ENCODE measurements around the gene EDEM1. TPM values are rescaled to one million over a fixed set of nuclear protein-coding genes. Genes with fewer than 3 reads are reported as not detected.

EDEM1 gene
- polyA plus RNA-seq, 1 donor from 2014 or later: 13.6 TPM

GRCh38 chr3:5220193-5220592, 32.7 kb downstream of the EDEM1 start:
- Histone ChIP-seq H3K4me2 (ENCODE audit: low read length) (no peak overlapping the region), H3F3A (ENCODE audit: insufficient read depth, low read length, poor library complexity, severe bottlenecking) (no peaks in the 10 kb centered on the region), H3K36me3 (ENCODE audit: insufficient read depth, low read length) (peaks cover 4% of the 10 kb centered on the region), H3K9me3 (ENCODE audit: low read length) (no peaks in the 10 kb centered on the region), H3K9ac (ENCODE audit: low read length) (no peak overlapping the region), H3K4me3 (ENCODE audit: low read length) (no peak overlapping the region), H3K9me2 (ENCODE audit: insufficient read depth, low read length) (no peaks in the 10 kb centered on the region), H3K27me3 (ENCODE audit: insufficient read depth, low read depth, low read length) (no peaks in the 10 kb centered on the region), H4K20me1 (ENCODE audit: insufficient read depth) (no peaks in the 10 kb centered on the region), H3K79me2 (replicated peaks; ENCODE audit: insufficient read depth, low read length) (no peaks in the 10 kb centered on the region), H2AFZ (ENCODE audit: low read depth, low read length) (no peak overlapping the region), H3K27ac (ENCODE audit: low read length) (no peak overlapping the region)
- no peak for TF ChIP-seq TAF1 (IDR thresholded peaks at IDR 0.05; ENCODE audit: low read depth)
- TF ChIP-seq RAD21 (conservative IDR thresholded peaks at IDR 0.05): no peak
- TF ChIP-seq EP300 (conservative IDR thresholded peaks at IDR 0.05; ENCODE audit: poor library complexity, severe bottlenecking): no peak
- no peak for TF ChIP-seq CTCF (IDR thresholded peaks at IDR 0.05; ENCODE audit: poor library complexity, severe bottlenecking)
- TF ChIP-seq MXI1 (conservative IDR thresholded peaks at IDR 0.05; ENCODE audit: poor library complexity, severe bottlenecking): no peak
- no peak for TF ChIP-seq POLR2AphosphoS5 (IDR thresholded peaks at IDR 0.05)
- TF ChIP-seq REST (IDR thresholded peaks at IDR 0.05; ENCODE audit: borderline replicate concordance): no peak
- TF ChIP-seq EZH2 (IDR thresholded peaks at IDR 0.05; ENCODE audit: borderline replicate concordance, insufficient read depth, low read length, poor library complexity, severe bottlenecking): no peak
- no peak for TF ChIP-seq SMC3 (conservative IDR thresholded peaks at IDR 0.05; ENCODE audit: poor library complexity)

- H3K9me3 ChIP-seq (ENCODE audit: low read length): no peaks in the 10 kb centered on the region
- H3K79me2 ChIP-seq (replicated peaks; ENCODE audit: insufficient read depth, low read length): no peaks in the 10 kb centered on the region
- no peaks in the 10 kb centered on the region for H3K27me3 ChIP-seq (ENCODE audit: insufficient read depth, low read depth, low read length)
- H2AFZ ChIP-seq (ENCODE audit: low read depth, low read length): no peak overlapping the region
- no peak overlapping the region for H3K9ac ChIP-seq (ENCODE audit: low read length)
- no peak overlapping the region for H3K27ac ChIP-seq (ENCODE audit: low read length)
- TF ChIP-seq TAF1 (IDR thresholded peaks at IDR 0.05; ENCODE audit: low read depth) (no peak), EP300 (conservative IDR thresholded peaks at IDR 0.05; ENCODE audit: poor library complexity, severe bottlenecking) (no peak), EZH2 (IDR thresholded peaks at IDR 0.05; ENCODE audit: borderline replicate concordance, insufficient read depth, low read length, poor library complexity, severe bottlenecking) (no peak), MXI1 (conservative IDR thresholded peaks at IDR 0.05; ENCODE audit: poor library complexity, severe bottlenecking) (no peak), REST (IDR thresholded peaks at IDR 0.05; ENCODE audit: borderline replicate concordance) (no peak), POLR2AphosphoS5 (IDR thresholded peaks at IDR 0.05) (no peak), RAD21 (conservative IDR thresholded peaks at IDR 0.05) (no peak)
- no peaks in the 10 kb centered on the region for H3F3A ChIP-seq (ENCODE audit: insufficient read depth, low read length, poor library complexity, severe bottlenecking)
- no peaks in the 10 kb centered on the region for H3K9me2 ChIP-seq (ENCODE audit: insufficient read depth, low read length)
- H3K4me2 ChIP-seq (ENCODE audit: low read length): no peak overlapping the region
- H3K36me3 ChIP-seq (ENCODE audit: insufficient read depth, low read length): peaks cover 1% of the 10 kb centered on the region
- H4K20me1 ChIP-seq (ENCODE audit: insufficient read depth): no peaks in the 10 kb centered on the region
- H3K4me3 ChIP-seq (ENCODE audit: low read length): no peak overlapping the region
These were observed 33.3 kb downstream of the EDEM1 start for GRCh38 chr3:5220667-5221431.
